HG02610 (cell line): ENCODE measurements around the gene F3.

Source experiments
- ATAC-seq: cut with Tn5 transposase; IDR thresholded peaks from one replicate; pipeline ENCODE4 v1.9.1; 2021; ENCODE audit warnings: mild to moderate bottlenecking, moderate library complexity; ENCODE audit not compliant: unreplicated experiment

F3 gene

DNA sequence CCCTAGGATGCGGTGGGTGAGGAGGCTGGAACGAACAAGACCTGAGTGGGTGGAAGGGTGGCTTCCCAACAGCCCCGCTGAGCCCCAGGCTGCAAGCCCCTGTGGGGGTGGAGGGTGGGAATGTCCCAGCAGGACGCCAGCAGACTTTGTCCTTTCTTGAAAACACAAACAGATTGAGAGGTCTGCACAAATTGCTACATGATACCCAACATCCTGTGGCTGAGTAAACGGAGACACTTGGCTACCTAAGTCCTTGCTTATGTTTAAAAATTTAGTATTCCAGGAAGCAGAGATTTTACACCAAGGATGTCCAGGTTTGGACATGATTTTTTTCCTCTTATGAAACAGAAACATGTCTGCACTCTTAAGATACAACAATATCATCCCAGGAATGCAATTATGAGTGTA lies 11.8 kb upstream of the F3 start:
- no peak for ATAC-seq

DNA sequence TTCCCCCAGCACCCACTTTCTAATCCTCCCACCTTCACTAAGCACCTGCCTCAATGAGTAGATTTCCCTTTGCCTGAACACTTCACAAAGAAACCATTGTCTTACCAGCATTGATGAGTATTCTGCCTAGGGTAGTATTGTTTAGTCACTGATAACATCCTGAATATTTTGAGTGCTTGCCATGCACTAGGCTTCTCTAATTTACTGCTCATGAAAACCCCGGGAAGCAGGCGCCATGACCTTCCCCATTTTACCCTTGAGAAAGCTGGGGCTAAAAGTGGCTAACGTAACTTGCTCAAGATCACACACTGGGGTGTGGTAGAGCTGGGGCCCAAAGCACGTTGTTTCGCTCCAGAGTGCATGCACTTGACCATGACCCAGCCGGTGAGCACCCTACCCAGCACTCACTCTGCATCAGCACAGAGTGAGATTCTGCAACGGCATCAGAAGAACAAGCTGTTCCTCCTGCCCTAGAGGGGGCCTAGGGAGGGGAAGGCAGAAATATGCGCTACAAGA lies 10.6 kb upstream of the F3 start:
- no peak for ATAC-seq

DNA sequence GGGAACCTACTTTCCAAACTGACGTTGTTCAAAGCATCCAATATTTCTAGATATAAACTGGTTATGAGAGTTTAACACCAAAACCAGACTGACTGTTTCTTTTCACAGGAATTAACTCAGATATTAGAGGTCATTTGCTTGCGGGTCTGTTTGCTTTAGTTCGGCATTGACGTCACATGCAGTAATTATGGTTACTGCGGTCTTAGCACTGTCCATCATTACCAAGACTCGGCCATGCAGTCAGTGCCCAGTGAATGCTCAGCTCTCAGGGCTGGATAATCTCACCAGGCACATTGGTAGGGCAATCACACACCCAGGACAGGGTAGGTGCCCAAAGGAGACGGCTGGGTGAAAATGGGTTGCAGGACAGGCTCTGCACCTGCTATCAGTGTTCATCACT lies 9.9 kb upstream of the F3 start:
- no peak for ATAC-seq

DNA sequence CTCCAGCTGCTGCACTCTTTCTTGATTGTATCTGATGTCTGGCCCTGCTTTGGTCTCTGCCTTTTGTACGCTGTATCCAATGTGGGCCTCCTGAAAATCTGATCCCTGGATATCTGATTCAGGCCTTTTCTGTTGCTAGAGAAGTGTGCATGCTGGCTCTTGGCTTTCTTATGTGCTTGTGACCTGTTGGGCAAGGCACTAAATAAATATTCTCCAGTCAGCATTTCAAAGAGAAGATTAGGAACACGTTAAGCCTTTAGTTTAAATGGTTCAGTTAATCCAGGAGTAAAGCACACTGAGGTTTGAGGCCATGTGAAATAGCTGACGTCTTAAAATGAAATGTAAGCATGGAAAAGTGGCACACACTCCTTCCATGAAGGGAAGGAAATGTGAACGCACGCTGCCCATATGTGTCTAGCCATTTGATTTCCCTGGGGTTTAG lies 9.3 kb upstream of the F3 start:
- ATAC-seq = no peak

DNA sequence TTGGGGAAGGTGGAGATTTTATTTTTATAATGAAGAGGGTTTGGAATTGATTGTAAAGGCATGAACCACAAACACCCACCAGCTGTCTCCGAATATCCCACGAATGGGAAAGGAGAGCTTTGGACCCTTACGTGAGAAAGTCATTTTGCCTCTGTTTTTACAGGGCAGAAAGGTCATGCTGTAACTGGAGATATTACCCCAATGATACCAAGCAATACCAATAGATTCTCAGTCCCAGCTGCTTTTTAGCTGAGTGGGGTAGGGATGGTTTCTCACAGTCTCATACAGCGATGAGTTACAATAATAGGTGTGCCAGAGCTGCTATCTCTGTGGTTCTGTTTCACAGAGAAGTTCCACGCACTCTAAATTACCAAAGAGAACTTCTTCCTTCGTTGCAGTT lies 8.8 kb upstream of the F3 start:
- ATAC-seq = no peak

DNA sequence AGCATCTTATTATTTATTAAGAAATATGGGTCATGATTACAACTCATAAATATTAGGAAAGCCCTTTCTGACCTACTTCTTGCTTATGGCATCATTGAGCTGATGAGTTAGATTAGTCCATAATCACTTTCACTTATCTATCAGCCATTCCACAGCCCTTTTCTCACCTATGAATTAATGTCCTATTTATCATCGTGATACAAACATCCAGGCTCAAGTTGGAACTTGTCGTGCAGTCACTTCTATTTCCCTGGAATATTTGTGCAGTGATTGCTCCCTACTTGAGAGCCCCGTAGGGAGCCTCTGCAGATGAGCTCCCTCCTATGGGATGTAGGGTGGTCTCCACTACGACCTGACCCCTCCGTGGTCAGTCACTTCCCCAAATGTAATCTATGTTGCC lies 8.1 kb upstream of the F3 start:
- no peak for ATAC-seq

DNA sequence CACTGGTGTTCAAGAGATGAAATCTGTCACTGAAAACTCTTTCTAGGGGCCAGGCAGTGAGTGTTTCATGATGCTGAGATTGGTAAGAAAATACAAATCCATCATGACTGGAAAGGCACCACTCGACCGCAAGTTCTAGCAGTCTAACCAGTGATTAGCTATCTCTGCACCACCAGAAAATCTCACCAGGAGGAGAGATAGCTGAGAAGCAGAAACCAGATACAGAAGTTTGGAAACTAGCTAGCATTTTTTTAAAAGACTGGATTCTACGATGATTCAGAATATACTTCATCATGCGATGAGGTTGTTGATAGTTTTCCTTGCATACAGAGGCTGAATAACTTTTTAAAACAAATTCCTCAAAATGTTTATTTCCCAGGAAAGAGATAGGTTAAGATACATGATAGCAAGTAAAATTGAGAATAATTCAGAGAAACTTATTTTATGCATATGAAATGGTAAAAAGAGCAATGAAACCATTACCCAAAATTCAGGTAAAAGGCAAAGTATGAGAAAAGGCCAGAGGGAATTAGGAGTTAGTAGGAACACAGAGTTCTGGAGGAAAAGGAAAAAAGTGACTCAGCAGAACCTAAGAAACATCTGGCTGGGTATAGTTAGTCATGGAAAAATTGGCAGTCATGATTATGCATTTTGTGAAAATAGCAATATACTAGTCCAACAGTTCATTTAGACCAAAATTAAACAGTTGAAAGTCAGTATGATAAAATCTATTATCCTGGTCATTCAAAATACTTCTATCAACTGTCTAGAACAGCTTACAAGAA lies 3.3 kb upstream of the F3 start:
- ATAC-seq = no peak

DNA sequence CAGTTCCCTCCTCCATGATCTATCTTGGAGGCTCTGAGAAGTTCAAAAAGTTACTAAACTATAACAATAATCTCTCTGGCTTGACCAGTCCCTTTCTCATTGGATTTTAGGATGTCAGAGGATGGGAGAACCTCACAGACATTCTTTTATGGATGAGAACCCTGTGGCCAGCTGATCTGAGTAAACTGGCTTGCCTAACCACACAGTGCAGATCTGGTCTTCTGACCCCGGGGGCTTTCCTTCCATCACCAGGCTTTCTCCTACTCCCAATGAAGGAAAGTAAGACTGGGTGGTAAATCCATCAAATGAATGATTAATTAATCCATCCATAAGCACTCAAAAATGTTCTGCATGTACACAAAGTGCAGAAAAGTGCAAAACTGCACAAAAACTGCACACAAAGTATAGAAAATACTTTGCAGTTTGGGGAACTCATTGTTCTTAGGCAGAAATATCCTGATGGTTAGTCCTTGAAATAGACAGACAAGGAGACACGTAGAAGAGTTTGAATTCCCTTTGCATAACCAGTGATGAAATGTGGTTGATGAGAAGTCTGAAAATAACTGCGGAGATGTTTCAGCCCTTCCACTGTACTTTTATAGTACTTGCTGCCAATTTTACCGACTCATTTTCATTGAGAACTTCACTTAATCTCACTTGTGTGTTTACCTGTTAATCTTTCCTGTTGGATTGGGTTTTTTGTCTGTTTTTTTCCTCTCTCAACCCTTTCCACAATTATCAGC lies 2.5 kb upstream of the F3 start:
- ATAC-seq = no peak

DNA sequence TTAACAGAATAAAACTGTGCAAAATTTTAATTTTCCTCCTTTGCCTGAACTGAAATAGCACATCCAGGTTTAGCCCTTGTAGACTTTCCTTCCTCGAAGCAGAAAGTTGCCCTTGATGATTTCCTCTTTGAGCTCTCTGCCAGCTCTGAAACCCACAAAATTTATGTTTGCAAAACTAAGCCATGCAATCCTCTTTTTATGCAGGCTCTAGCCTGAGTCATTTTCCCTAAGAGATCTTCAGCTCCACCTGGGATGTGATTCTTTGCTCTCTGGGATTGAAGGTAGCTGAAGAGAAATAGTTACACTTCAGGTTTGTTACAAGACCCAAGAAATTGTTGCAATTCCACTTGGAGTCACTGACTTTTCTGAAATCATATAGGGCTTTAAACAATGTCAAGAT lies 1.4 kb upstream of the F3 start:
- ATAC-seq = no peak

DNA sequence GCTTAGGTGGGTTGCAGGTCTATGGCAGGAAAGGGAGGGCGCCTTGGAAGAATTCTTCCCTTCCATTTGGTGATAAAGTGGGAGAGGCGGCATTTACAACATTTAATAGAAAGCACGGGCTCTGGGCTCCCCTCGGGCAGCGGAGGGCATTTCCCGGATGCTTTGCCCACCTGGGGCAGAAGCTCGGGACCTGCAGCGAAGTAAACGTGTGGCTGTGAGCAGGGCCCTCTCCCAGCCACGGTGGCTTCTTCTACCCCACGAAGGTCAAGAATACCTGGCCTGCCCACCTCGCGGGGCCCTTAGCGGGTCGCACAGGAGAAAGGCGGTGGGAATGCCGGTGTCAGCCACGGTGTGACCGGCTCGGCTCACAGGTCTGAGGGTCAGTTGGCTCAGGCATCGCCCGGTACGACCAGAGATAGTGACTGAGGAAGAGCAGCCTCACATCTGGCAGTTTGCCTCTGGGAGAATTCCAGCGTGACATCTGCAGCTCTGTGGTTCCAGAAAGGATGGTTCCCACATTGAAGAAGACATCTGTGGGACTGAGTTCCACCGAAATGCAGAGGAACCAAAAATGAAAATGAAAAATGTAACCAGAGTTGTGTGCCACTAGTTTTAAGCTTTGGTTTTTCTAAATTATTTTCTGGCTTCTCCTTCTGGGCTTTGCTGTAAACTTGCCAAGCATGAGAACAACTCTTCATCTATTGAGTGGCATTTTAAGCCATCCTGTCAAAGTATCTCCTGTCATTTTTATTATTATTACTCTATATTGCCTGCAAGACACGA lies 720 bp upstream of the F3 start:
- ATAC-seq = peak; percentile 9

DNA sequence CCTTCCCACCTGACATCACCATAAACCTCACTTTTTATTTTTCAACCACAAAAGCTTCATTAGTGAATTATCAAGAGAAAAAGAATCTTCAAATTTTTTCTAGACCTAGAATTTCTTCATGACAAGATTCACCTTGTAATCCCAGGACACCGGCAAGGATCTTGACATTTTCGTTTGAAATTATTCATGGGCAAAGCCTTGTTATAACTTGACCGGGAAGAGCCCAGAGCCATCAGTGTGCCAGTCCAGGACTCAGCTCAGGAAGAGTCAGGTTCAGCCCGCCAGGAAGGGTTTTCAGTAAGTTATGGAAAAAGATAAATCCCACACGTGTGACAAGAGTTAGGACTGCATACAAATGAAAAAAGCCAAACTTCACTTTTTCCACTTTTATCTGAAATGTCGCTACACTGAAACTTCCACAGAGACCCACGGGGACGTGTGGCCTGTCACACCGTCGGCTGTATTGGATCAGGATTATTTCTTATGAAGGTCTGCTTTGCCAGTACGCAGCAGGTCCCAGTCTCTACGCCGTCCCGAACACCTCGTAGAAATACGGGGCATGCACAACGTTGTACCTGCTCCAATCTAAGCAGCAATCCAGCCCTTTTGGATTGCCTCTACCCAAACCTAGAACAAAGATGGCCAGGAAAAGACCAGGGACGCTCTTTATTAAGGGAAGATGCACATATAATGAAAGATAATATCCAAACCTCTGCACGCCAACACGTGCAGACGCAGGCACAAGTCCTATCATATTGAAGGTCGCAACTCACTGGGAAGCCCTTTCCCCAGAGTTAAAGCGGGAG lies 916 bp downstream of the F3 start:
- ATAC-seq = no peak

DNA sequence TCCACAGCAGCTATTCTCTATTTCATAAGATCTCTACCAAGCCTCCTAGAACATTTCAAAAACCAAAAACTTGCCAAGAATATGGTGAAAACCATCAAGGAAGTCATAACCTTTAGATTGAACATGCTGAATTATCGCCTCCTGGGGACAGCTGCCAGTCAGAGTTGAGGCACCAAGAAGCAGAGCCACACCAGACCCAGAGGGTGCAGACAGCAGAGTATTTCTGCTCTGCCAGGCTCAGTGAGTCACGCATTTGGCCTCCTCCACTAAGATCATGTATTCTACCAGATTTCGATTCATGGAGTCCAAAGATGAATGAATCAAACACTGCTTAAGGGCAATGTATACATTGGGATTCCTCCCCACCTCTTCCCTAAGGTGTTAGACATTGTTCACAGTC lies 2.1 kb downstream of the F3 start:
- no peak for ATAC-seq

DNA sequence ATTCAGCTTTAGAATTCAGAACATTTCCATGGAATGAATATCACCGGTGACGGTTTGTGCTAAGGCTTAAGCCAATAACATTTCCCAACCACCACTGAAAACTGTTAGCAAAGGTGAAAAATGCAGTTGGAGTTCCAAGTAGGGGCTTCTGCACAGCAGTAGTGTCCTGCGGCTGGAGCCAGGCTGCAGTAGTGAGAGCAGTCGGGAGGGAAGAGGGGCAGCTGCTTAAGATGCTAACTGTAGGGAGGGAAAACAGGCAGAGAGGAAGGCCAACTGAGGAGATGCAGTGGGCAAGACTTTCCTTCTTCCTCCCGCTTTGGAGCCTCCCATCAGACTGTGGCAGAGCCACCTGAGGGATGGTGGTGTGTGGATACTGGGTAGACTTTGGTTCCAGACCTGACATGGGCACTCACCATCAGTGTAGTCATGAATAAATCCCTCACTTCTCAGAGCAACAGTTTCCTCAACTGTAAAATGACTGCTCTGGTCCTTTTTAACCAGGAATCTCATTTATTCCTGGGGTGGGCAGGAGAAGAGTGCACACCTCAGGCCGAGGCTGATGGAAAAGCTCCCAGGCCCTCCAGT lies 3.2 kb downstream of the F3 start:
- ATAC-seq = no peak

DNA sequence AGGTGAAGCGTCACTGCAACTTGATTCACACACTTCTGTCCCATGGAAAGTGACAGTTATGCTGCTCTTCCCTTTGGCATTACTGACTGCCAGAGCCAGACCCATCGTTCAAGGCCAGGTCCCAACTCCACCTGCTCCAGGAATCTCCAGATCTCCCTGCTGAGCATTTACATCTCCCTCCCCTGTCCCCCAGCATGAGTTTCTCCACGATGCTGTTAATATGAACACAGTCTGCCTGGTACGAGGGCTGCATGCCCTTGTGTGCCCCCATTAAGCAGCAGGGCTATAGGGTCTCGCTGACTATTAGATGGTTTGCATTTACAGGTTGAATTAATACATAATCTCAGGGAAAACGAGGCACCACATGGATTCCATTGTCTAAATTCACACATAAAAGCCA lies 4.3 kb downstream of the F3 start:
- no peak for ATAC-seq

DNA sequence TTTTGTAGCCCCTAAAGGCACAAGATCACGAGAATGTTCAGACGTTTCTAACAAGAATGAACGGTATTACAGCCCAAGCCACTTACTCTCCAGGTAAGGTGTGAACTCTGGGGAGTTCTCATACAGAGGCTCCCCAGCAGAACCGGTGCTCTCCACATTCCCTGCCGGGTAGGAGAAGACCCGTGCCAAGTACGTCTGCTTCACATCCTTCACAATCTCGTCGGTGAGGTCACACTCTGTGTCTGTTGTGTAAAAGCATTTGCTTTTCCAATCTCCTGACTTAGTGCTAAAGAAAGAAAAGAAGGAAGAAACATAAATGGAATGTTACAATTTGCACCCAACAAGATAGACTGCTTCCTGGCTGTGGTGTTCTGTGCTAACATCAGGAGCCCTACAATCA lies 5.7 kb downstream of the F3 start:
- ATAC-seq = no peak

DNA sequence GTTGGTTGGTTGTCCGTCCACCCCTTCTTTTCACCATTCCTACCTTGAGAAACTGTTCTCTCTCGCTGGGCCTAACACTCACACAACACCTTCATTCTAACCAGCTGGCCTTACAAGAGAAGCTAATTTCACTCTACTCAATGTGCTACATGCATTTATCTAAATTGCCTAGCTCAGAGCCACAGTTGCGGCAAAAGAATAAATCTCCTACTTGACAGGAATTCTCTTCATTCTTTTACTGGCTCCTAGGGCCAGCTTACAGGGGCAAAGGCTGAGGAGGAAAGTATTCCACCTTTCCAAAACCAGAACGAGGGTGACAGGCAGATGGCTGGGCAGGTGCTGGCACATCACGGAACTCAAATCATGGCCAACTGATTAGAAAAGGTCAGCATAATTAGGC lies 6.5 kb downstream of the F3 start:
- no peak for ATAC-seq

DNA sequence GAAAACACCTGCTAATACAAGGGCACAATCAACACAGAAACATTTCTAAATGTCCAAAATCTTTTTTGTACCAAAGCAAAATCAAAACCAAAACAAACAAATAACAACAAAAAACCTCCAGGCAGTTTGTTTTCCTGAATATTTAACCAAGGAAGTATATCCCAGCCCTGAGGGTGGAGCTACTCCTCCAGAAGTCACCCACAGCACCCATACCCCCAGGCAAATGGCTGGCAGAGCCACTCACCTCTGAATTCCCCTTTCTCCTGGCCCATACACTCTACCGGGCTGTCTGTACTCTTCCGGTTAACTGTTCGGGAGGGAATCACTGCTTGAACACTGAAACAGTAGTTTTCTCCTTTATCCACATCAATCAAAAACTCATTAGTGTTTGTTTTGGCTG lies 9.5 kb downstream of the F3 start:
- no peak for ATAC-seq

DNA sequence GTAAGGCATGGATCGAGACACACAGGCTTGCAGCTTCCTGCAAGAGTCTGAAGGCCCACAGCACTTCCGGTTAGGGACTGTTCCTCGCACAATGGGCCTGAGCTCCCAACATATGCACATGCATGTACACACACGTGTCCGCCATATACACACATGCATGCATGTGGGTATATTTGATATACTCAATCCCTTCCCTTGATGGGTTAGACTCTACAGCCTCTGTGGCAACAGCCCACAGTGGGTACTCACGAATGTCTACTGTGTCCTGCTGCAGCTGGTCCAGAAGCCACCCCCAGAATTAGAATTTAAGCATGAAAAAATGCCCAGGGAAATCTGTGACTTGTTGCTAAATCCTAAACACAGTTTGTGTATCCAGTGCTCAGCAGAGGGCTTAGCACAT lies 9.9 kb downstream of the F3 start:
- no peak for ATAC-seq

DNA sequence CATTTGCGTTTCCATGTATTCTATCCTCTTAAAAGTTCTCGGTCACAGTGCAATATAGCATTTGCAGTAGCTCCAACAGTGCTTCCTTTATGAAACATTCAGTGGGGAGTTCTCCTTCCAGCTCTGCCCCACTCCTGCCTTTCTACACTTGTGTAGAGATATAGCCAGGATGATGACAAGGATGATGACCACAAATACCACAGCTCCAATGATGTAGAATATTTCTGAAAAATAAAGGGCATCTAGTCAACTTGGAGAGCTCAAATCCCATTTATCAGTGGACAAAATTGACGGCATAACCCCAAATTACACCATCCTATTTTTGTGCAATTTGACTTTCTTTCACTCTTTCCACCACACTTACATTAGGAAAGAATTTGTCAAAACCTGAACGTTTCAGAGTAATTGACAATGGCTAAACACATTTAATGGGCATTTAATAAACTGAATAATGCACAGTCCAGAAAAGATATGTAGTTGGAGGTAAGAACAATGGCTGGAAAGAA lies 11.1 kb downstream of the F3 start:
- ATAC-seq = no peak

DNA sequence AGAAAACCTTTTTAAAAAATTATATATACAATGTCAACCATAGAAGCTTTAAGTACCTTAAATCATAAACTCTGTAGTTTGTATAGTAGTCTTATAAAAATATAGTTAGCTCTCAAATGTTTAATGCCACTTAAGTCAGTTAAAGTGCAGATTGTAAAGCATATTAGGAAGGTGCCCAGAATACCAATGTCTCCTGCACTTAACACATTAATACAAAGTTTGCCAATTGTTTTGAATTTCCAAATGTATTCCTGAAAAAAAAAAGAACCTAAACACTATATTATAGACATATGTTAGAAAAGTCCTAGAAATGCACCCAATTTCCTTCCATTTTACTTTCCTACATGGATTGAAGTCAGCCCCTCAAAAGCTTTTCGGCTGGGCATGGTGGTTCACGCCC lies 12.1 kb downstream of the F3 start:
- no peak for ATAC-seq
